ENCODE results near the gene SPINK13.
"Not testable (repeated sequence)": the region's sequence is repeated elsewhere in the genome, so short reads cannot be mapped to it uniquely, and the experiment has no call there.

SPINK13 gene

GRCh38 chr5:148314187-148314586, 45.6 kb downstream of the SPINK13 start:
- DNase-seq: no peak

GRCh38 chr5:148314731-148315130, 46.1 kb downstream of the SPINK13 start:
- DNase-seq: no peak

- DNase-seq: not testable (repeated sequence)
Observed at GRCh38 chr5:148320011-148320963, 51.7 kb downstream of the SPINK13 start.

GRCh38 chr5:148333262-148333849, 64.8 kb downstream of the SPINK13 start:
- DNase-seq: no peak

GRCh38 chr5:148335259-148335658, 66.7 kb downstream of the SPINK13 start, which contains the start of gene SPINK9:
Gene SPINK9, plus strand, starts transcription at chr5:148335559. Its CDS starts 55 bp downstream, at chr5:148335614.
- DNase-seq: no peak
